Measurements from ENCODE around the gene RAB42. TPM values are rescaled to one million over a fixed set of nuclear protein-coding genes. Genes with fewer than 3 reads are reported as not detected.

Gene RAB42
- total RNA-seq, 1 experiment from 2014 or later: 14.1 TPM

- H3K9me3 ChIP-seq: no peaks in the 10 kb centered on the region
- H3K4me3 ChIP-seq: no peak overlapping the region
- H3K27me3 ChIP-seq: no peaks in the 10 kb centered on the region
- DNase-seq: no peak
- peaks cover 22% of the 10 kb centered on the region for H3K36me3 ChIP-seq
Observed at GRCh38 chr1:28613175-28613574, 21.1 kb downstream of the RAB42 start.

GRCh38 chr1:28631713-28632112 is 39.6 kb downstream of the RAB42 start:
- no peaks in the 10 kb centered on the region for H3K36me3 ChIP-seq
- H3K9me3 ChIP-seq: no peaks in the 10 kb centered on the region
- H3K27me3 ChIP-seq: no peaks in the 10 kb centered on the region
- no peak for DNase-seq
- no peak overlapping the region for H3K4me3 ChIP-seq

GRCh38 chr1:28632560-28632959 is 40.5 kb downstream of the RAB42 start:
- no peak overlapping the region for H3K4me3 ChIP-seq
- H3K27me3 ChIP-seq: no peaks in the 10 kb centered on the region
- H3K36me3 ChIP-seq: no peaks in the 10 kb centered on the region
- H3K9me3 ChIP-seq: no peaks in the 10 kb centered on the region
- no peak for DNase-seq

- no peak overlapping the region for H3K4me3 ChIP-seq
- H3K36me3 ChIP-seq: no peaks in the 10 kb centered on the region; the same call in 1 of the 2 replicates
- DNase-seq: no peak
- H3K27me3 ChIP-seq: no peaks in the 10 kb centered on the region
- H3K9me3 ChIP-seq: no peaks in the 10 kb centered on the region
Observed at GRCh38 chr1:28640766-28641165, 48.7 kb downstream of the RAB42 start.

- no peak for DNase-seq
- Histone ChIP-seq H3K9me3 (no peaks in the 10 kb centered on the region), H3K36me3 (no peaks in the 10 kb centered on the region; the same call in 1 of the 2 replicates), H3K27me3 (no peaks in the 10 kb centered on the region), H3K4me3 (peak overlapping the region; percentile 87)
Observed at GRCh38 chr1:28642056-28642846, 50.2 kb downstream of the RAB42 start.

GRCh38 chr1:28642847-28643635 is 51.0 kb downstream of the RAB42 start, which contains the start of gene TAF12:
TAF12 (minus strand) TSS chr1:28643067; CDS start chr1:28622081, 20,986 bp downstream.
- Histone ChIP-seq H3K4me3 (peak within 1 kb of the TSS; percentile 87), H3K9me3 (no peaks in the 10 kb centered on the region), H3K36me3 (no peaks in the 10 kb centered on the region; the same call in 1 of the 2 replicates), H3K27me3 (no peaks in the 10 kb centered on the region)
- peak; percentile 90 for DNase-seq

GRCh38 chr1:28644494-28644893 is 52.4 kb downstream of the RAB42 start:
- no peaks in the 10 kb centered on the region; the same call in 1 of the 2 replicates for H3K36me3 ChIP-seq
- no peaks in the 10 kb centered on the region for H3K9me3 ChIP-seq
- H3K4me3 ChIP-seq: no peak overlapping the region; the same call in 1 of the 2 replicates
- no peak for DNase-seq
- no peaks in the 10 kb centered on the region for H3K27me3 ChIP-seq

Other genes starting within 250 kb of the RAB42 start
- 0.07 and 6.9 TPM in 2 replicates for gene PHACTR4, start 222.5 kb upstream of the RAB42 start, total RNA-seq (2014; rRNA removed; shearing (Covaris generic); ENCODE audit: low replicate concordance)
- gene RCC1, start 86.2 kb upstream of the RAB42 start, total RNA-seq (2014; rRNA removed; shearing (Covaris generic); ENCODE audit: low replicate concordance): 116 and 153 TPM in 2 replicates
- 9.7 and 11.2 TPM in 2 replicates for gene TRNAU1AP, start 39.2 kb upstream of the RAB42 start, total RNA-seq (2014; rRNA removed; shearing (Covaris generic); ENCODE audit: low replicate concordance)
- 33.3 and 64.1 TPM in 2 replicates for gene TAF12, start 50.8 kb downstream of the RAB42 start, total RNA-seq (2014; rRNA removed; shearing (Covaris generic); ENCODE audit: low replicate concordance)
- not detected in 2 replicates for gene RNU11, start 56.3 kb downstream of the RAB42 start, total RNA-seq (2014; rRNA removed; shearing (Covaris generic); ENCODE audit: low replicate concordance)
- 4.3 and 7.8 TPM in 2 replicates for gene GMEB1, start 76.5 kb downstream of the RAB42 start, total RNA-seq (2014; rRNA removed; shearing (Covaris generic); ENCODE audit: low replicate concordance)
- gene YTHDF2, start 144.7 kb downstream of the RAB42 start, total RNA-seq (2014; rRNA removed; shearing (Covaris generic); ENCODE audit: low replicate concordance): 72.2 and 95.0 TPM in 2 replicates
- gene OPRD1, start 219.9 kb downstream of the RAB42 start, total RNA-seq (2014; rRNA removed; shearing (Covaris generic); ENCODE audit: low replicate concordance): under 0.01 and 0.05 TPM in 2 replicates

Data from MG63 (cell line).